ENCODE data around the gene TBC1D22A. TPM values are rescaled to one million over a fixed set of nuclear protein-coding genes. Genes with fewer than 3 reads are reported as not detected.

The TBC1D22A gene
- total RNA-seq, 3 donors from 2014 or later, result 19.0 to 23.6 (median 23.6) TPM

DNA sequence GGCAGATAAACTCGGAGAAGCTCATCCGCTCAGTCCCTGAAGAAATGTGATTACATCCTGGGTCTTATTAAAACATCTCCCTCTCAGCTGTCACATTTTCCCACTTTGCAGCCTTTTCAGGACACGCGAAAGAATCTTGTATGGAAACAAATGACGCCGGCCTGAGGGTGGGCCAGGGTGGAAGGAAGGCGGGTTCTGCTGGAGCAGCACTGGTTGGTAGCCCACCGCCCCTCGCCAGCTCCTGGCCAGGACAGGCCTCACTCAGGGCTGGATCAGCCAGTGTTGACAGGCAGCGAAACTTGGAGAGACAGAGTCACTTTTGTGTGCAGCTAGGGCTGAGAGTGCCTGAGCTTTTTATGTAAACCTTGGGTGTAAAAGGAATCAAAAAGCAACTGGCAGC is 371.8 kb downstream of the TBC1D22A start:
- no peaks in the 10 kb centered on the region for H3K36me3 ChIP-seq
- no peak for TF ChIP-seq POLR2AphosphoS5 (IDR thresholded peaks at IDR 0.05)
- TF ChIP-seq POLR2A (IDR thresholded peaks at IDR 0.05), result no peak
- TF ChIP-seq, protein P1, sequence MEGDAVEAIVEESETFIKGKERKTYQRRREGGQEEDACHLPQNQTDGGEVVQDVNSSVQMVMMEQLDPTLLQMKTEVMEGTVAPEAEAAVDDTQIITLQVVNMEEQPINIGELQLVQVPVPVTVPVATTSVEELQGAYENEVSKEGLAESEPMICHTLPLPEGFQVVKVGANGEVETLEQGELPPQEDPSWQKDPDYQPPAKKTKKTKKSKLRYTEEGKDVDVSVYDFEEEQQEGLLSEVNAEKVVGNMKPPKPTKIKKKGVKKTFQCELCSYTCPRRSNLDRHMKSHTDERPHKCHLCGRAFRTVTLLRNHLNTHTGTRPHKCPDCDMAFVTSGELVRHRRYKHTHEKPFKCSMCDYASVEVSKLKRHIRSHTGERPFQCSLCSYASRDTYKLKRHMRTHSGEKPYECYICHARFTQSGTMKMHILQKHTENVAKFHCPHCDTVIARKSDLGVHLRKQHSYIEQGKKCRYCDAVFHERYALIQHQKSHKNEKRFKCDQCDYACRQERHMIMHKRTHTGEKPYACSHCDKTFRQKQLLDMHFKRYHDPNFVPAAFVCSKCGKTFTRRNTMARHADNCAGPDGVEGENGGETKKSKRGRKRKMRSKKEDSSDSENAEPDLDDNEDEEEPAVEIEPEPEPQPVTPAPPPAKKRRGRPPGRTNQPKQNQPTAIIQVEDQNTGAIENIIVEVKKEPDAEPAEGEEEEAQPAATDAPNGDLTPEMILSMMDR (IDR thresholded peaks at IDR 0.05), result no peak
- no peak overlapping the region for H3K4me3 ChIP-seq
- H3K27ac ChIP-seq, result no peak overlapping the region
- no peaks in the 10 kb centered on the region for H3K27me3 ChIP-seq
- no peaks in the 10 kb centered on the region for H3K9me3 ChIP-seq
- intact Hi-C loops (cut with DNase I; ENCODE audit: low total_unique reads), result no loop called here
- no peak for DNase-seq (ENCODE audit: low spot score in 2 of 2)
- no peaks in the 10 kb centered on the region for H3K4me1 ChIP-seq

DNA sequence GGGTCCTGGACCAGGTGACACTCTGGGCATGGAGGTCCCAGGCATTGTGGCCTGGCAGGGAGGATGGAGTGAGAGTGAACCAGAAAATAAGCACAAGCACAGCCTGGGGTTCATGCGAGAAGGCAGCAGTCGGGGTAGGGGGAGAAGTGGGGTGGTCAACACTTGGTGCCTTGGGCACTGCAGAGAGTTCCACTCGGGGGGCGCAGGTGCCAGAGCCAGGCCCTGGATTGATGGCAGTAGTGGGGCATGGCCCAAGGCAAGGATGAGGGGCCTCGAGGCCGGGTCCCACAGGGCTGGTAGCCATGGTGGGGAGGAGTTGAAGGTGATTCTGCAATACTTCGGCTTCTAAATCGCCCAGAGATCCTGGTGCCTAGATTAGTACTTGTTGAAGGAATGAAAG is 372.9 kb downstream of the TBC1D22A start:
- no peak for DNase-seq (ENCODE audit: low spot score in 2 of 2)
- H3K4me3 ChIP-seq, result no peak overlapping the region
- no peaks in the 10 kb centered on the region for H3K27me3 ChIP-seq
- intact Hi-C loops (cut with DNase I; ENCODE audit: low total_unique reads), result no loop called here
- H3K4me1 ChIP-seq, result no peaks in the 10 kb centered on the region
- H3K36me3 ChIP-seq, result no peaks in the 10 kb centered on the region
- TF ChIP-seq POLR2A (IDR thresholded peaks at IDR 0.05) (no peak), POLR2AphosphoS5 (IDR thresholded peaks at IDR 0.05) (no peak)
- TF ChIP-seq, protein P1 (IDR thresholded peaks at IDR 0.05), result no peak
- H3K27ac ChIP-seq, result no peak overlapping the region
- no peaks in the 10 kb centered on the region for H3K9me3 ChIP-seq

DNA sequence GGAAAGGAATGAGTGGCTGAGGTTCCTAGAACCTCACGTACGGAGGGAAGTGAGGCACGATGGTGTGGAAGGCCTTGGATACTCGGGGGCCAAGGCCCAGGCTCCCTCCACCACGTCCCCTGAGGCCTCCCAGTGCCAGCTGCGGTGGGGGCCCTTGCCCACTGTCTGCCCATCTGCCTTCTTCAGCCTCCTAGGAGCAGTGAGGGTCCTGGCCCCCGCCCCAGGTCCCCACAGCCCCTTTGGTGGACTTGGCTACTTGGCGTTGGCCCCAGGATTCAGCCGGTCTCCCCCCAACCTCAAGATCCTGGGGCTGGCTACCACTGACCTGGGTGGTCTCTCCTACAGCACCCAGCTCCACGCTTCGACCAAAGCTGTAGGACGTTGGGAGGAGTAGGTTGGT is 373.6 kb downstream of the TBC1D22A start:
- Histone ChIP-seq H3K27me3 (no peaks in the 10 kb centered on the region), H3K36me3 (no peaks in the 10 kb centered on the region), H3K4me3 (no peak overlapping the region), H3K27ac (no peak overlapping the region), H3K4me1 (no peaks in the 10 kb centered on the region), H3K9me3 (no peaks in the 10 kb centered on the region)
- intact Hi-C loops (cut with DNase I; ENCODE audit: low total_unique reads), result no loop called here
- DNase-seq (ENCODE audit: low spot score in 2 of 2), result no peak
- TF ChIP-seq POLR2AphosphoS5 (IDR thresholded peaks at IDR 0.05), result no peak
- TF ChIP-seq, protein P1 (IDR thresholded peaks at IDR 0.05), result no peak
- no peak for TF ChIP-seq POLR2A (IDR thresholded peaks at IDR 0.05)

DNA sequence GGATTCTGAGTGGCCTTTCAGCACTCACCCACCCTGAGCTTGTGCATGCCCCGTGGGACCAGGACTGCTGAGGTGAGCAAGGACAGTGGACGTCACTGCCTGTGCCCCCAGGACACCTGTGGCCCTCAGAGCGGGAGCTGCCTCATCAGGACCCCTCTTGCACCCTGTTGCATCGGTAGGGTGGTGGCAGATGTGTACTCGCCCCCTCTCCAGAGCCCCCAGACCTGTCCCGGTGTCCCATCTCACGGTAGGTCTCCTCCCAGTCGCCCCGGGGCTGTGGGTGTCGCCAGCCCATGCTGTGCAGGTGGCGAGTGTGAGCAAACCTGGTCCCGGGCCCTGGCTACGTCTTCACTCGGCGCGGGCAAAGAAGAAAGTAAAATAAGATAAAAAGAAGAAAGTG is 374.2 kb downstream of the TBC1D22A start:
- intact Hi-C loops (cut with DNase I; ENCODE audit: low total_unique reads), result no loop called here
- TF ChIP-seq POLR2A (IDR thresholded peaks at IDR 0.05), result no peak
- TF ChIP-seq POLR2AphosphoS5 (IDR thresholded peaks at IDR 0.05), result no peak
- TF ChIP-seq, protein P1 (IDR thresholded peaks at IDR 0.05), result no peak
- no peaks in the 10 kb centered on the region for H3K4me1 ChIP-seq
- no peaks in the 10 kb centered on the region for H3K27me3 ChIP-seq
- no peaks in the 10 kb centered on the region for H3K9me3 ChIP-seq
- no peaks in the 10 kb centered on the region for H3K36me3 ChIP-seq
- no peak for DNase-seq (ENCODE audit: low spot score in 2 of 2)
- H3K27ac ChIP-seq, result no peak overlapping the region
- no peak overlapping the region for H3K4me3 ChIP-seq

DNA sequence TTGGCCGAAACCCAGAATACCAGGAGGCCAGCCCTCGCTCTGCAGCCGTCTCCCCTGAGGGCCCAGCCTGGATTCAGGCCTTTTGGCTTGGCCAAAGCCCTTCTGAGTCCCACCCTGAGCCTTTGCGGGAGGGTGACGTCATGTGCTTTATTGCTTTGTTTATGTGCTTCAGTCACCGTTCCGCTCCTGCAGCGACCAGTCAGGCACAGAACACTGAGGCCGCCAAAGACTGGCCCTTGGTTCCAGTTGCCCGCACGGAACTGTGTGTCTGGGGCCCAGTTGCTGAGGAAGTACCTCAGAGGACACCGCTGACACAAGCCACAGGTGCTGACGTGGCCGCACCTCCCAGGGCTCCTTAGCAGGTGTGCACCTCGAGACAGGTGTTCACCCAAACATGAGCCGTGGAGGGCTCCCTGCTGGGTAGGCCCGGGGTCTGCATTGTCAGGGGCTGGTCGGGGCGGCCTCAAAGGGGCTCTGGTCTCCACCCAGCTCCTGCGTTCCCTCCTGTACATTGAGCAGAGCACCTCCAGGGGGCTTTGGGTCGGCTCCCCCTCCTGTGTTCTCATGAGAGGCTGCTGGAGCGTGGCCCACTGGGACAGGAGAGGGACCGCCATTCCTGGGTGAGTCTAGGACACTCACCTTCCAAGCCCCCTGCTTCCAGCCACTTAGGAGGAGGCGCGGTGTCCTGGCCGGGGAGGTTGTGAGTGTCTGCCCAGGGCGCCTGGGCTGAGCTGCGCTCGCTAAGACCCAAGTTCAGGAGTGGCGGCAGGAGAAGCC is 376.8 kb downstream of the TBC1D22A start:
- H3K27me3 ChIP-seq, result no peaks in the 10 kb centered on the region
- DNase-seq (ENCODE audit: low spot score in 2 of 2), result no peak
- TF ChIP-seq POLR2A (IDR thresholded peaks at IDR 0.05), result no peak
- TF ChIP-seq POLR2AphosphoS5 (IDR thresholded peaks at IDR 0.05), result no peak
- TF ChIP-seq, protein P1 (IDR thresholded peaks at IDR 0.05), result no peak
- H3K4me3 ChIP-seq, result no peak overlapping the region
- no peak overlapping the region for H3K27ac ChIP-seq
- H3K9me3 ChIP-seq, result no peaks in the 10 kb centered on the region
- intact Hi-C loops (cut with DNase I; ENCODE audit: low total_unique reads), result no loop called here
- no peaks in the 10 kb centered on the region for H3K36me3 ChIP-seq
- peaks cover 0 to 4% of the 10 kb centered on the region in 2 donors for H3K4me1 ChIP-seq
